HG03565 (cell line): ENCODE results near the gene LRRC73.
"Not testable (repeated sequence)": the region's sequence is repeated elsewhere in the genome, so short reads cannot be mapped to it uniquely, and the experiment has no call there.

ENCODE experiments used
- ATAC-seq: cut with Tn5 transposase; IDR thresholded peaks from one replicate; pipeline ENCODE4 v1.9.1; 2021; ENCODE audit warnings: mild to moderate bottlenecking, moderate library complexity; ENCODE audit not compliant: unreplicated experiment

Gene LRRC73

DNA sequence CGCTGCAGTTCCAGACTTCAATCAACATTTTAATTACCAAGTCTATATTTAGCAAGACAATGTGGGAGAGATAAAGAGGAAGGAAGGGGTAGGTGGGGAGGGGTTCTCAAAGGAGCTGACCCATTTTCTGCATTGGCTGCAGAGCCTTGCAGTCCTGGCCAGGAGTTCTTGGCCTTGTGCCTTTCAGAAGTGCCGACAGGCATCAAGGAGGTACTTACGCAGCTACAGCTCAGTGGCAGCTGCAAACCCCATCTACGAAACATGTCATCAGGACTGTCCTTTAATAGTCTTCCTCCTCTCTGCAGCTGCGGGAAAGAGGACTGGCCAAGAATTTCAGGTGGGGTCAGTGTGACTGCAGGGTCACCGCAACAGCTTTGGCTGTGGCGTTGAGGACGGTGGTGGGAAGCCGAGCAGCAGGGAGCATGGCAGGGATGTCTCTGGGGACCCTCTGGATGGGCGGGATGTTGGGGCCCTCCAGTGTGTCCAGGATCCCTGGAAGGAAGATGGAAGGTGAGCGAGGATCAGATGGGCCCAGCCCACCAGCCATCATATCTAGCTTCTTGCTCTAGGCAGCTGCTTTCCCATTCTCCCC, 1.8 kb upstream of the LRRC73 start:
- ATAC-seq, result no peak

GRCh38 chr6:43510827-43511163, 649 bp upstream of the LRRC73 start:
- ATAC-seq, result no peak

- ATAC-seq, result no peak
Measured at GRCh38 chr6:43509142-43509983, 783 bp downstream of the LRRC73 start.

DNA sequence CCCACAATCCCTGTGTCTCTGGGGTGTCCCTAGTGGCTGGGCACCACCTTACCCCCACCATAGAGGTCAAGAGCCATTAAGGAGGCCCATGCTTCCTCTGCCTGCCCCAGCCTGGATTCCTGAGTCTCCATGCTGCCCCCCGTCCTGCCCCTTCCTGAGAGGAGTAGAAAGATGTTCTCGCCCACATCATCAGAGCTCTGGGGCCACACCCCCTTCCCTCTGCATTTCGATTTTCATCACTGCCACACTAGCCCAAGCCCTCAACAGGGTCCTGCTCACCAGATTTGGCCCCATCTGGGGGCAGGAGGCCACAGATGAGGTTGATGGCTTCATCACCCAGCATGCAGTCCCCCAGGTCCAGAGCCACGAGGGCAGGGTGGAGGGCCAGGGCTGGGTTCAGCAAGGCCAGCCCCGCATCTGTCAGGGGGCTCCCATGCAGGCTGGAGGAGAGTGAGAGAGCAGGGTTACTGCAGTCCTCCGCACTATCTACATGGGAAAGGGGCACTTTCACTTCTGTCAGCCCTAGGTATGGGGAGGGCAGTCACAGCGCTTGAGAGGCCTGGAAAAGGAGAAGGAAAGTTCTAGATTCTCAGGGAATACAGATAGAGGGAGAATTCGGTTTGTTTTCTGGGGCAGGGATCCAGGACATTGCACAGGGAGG, 1.5 kb downstream of the LRRC73 start:
- ATAC-seq, result no peak

DNA sequence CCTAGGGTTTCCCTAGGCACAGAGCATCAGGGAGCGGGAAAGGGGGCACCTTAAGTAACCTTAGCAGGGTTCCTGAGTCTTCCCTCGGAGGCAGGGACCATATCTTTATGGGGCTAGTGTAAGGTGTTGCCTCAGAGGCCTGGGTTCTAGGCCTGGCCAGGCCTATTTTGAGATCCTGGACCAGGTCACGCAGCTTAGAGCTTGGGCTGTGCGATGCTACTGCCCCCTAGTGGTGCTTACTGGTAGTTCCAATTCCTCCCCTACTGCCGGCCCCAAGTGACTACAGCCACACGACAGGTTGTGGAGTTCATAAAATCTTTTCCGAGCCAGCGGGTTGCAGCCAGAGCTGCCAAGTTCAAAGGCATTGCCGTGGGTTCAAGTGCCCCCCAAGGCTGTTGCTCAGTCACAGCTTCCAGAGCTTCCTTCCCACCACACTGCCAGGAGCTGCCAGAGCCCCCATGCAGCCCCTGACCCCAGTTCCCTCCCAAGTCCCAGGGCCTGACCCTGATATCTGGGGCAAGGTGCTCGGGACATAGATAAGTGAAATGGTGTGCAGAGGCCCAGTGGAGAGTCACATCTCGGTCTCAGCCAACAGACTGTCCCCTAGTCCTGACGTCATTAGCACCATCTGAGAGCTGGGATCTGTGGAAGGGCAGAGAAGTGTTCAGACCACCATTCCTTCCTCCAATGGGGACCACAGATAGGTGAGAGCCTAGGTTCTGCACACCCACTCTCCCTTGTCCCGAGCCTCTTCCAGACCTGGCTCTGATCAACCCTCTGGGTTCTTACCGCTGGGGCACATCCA, 3.3 kb downstream of the LRRC73 start:
- no peak for ATAC-seq

DNA sequence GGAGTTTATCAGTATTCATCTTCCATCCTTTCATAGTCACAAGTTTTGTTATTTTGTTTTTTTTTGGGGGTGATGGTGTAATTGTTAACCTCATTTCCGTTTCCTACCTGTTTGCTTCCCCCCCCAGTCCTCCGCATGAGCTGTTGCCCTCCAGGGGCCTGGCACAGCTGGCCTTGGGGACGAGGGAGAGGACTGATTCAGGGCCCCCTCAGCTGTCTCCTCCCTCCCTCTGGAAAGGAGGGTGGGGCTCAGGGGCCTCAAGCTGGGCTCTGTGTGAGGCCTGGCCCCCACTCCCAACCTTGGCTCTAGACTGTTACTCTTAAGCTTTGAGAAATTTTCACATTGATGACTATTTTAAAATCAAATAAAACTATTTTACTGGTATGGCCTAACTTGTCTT, 4.0 kb downstream of the LRRC73 start:
- no peak for ATAC-seq

GRCh38 chr6:43505718-43506117, 4.4 kb downstream of the LRRC73 start:
- no peak for ATAC-seq

GRCh38 chr6:43504756-43505593, 5.2 kb downstream of the LRRC73 start:
- ATAC-seq, result no peak

GRCh38 chr6:43503443-43503842, 6.7 kb downstream of the LRRC73 start:
- no peak for ATAC-seq

- no peak for ATAC-seq
Measured at GRCh38 chr6:43502666-43503065, 7.5 kb downstream of the LRRC73 start.

- ATAC-seq, result no peak
Measured at GRCh38 chr6:43500921-43501320, 9.2 kb downstream of the LRRC73 start.

- no peak for ATAC-seq
Measured at GRCh38 chr6:43499028-43499815, 10.9 kb downstream of the LRRC73 start.

DNA sequence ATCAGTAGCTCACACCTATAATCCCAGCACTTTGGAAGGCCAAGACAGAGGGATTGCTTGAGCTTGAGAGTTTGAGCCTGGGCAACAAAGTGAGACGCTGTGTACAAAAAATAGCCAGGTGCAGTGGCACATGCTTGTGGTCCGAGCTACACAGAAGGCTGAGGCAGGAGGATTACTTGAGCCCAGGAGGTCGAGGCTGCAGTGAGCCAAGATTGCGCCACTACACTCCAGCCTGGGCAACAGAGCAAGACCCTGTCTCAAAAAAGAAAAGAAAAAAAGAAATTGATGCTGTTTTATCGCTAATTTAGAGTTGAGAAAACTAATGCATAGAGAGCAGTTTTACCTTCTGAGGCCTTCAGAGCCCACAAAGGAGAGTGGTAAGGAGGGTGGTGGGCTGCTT, 11.9 kb downstream of the LRRC73 start:
- not testable (repeated sequence) for ATAC-seq

DNA sequence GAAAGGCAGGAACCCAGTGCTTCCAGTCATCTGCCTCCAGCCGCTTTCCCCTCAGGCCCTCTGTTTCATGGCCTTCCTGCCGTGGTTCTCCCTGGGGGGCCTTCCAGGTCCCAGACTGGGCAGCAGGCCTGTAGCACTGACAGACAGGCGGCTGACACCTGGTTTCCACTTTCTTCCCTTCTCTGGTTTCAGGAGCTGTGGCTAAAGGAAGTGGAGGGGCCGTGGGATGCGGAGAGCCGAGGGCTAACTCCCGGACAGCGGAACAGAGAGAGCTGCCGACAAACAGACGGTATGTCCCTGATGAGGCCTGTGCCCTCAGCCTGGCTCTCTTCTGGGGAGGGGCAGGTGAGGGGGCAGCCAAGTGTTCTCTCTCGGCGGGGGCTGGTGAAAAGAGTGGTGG, 12.5 kb downstream of the LRRC73 start:
- ATAC-seq, result no peak

DNA sequence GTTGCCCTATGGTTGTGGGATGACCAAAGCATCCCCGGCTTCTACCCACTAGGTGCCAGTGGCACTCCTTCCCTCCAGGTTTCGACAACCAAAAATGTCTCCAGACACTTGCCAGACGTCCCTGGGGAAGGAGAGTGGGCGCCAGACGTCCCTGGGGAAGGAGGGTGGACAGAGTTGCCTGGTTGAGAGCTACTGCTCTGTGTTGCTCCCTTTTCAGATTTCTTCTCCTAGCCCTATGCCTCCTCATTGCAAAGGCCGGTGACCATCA, 13.1 kb downstream of the LRRC73 start:
- no peak for ATAC-seq

- ATAC-seq, result no peak
Measured at GRCh38 chr6:43496370-43497128, 13.6 kb downstream of the LRRC73 start.

- ATAC-seq, result no peak
Measured at GRCh38 chr6:43495409-43495941, 14.7 kb downstream of the LRRC73 start.

GRCh38 chr6:43494766-43495165, 15.4 kb downstream of the LRRC73 start:
- ATAC-seq, result no peak

GRCh38 chr6:43494321-43494720, 15.8 kb downstream of the LRRC73 start:
- no peak for ATAC-seq
